ENCODE measurements around the gene EMP3. TPM values are rescaled to one million over a fixed set of nuclear protein-coding genes. Genes with fewer than 3 reads are reported as not detected.

Gene EMP3
- total and polyA plus RNA-seq, 2 of the 13 experiments (the other 11 are each of a cell fraction or from before 2014, with no cell fraction given): 2.2 to 7.8 TPM

GRCh38 chr19:48362716-48363499 lies 37.6 kb downstream of the EMP3 start (continued):
- TF ChIP-seq AFF4 (CRISPR knock-in tag; IDR thresholded peaks at IDR 0.05) (no peak), KLF13 (CRISPR knock-in tag; IDR thresholded peaks at IDR 0.05) (no peak), ZBTB40 (IDR thresholded peaks at IDR 0.05) (no peak), ZBTB40 (CRISPR knock-in tag; IDR thresholded peaks at IDR 0.05) (no peak; the same call in 1 of the 2 replicates), HDAC2 (CRISPR knock-in tag; IDR thresholded peaks at IDR 0.05) (peak; percentile 14; the same call in 1 of the 2 replicates), ZNF205 (CRISPR knock-in tag; IDR thresholded peaks at IDR 0.05) (no peak), ZNF251 (CRISPR knock-in tag; IDR thresholded peaks at IDR 0.05) (no peak), ATF7-NPFF (CRISPR knock-in tag; IDR thresholded peaks at IDR 0.05; ENCODE audit: low read depth) (no peak), ZNF749 (CRISPR knock-in tag; IDR thresholded peaks at IDR 0.05; ENCODE audit: borderline replicate concordance) (no peak), HNRNPUL1 (IDR thresholded peaks at IDR 0.05; ENCODE audit: low read depth, low read length) (no peak), RBM39 (IDR thresholded peaks at IDR 0.05; ENCODE audit: low read depth, low read length, poor library complexity, severe bottlenecking) (peak; percentile 75), TEF (CRISPR knock-in tag; IDR thresholded peaks at IDR 0.05) (no peak), MATR3 (CRISPR knock-in tag; IDR thresholded peaks at IDR 0.05) (no peak), CENPT (CRISPR knock-in tag; IDR thresholded peaks at IDR 0.05; ENCODE audit: low read depth) (no peak), MTA3 (CRISPR knock-in tag; IDR thresholded peaks at IDR 0.05) (no peak), ARID2 (CRISPR knock-in tag; IDR thresholded peaks at IDR 0.05; ENCODE audit: borderline replicate concordance) (no peak)
